Mucosa of descending colon (tissue), 3 donors: ENCODE results near the gene GAGE10. TPM values are rescaled to one million over a fixed set of nuclear protein-coding genes. Genes with fewer than 3 reads are reported as not detected.

Experiments
- ATAC-seq: fragments of 200-7000 bp; cut with Tn5 transposase; one replicate; pipeline ENCODE4 v1.9.1; 2020; ENCODE audit warnings: mild to moderate bottlenecking, moderate library complexity
- DNase-seq, 3 donors: peaks; one replicate each; pipeline ENCODE4 v3.0.0-alpha.2; 2020
- H3K36me3 ChIP-seq: fragments of 200-600 bp; one replicate; pipeline ENCODE4 v1.8.0; 2021; ENCODE audit warnings: low read depth, mild to moderate bottlenecking
- H3K4me1 ChIP-seq: fragments of 200-600 bp; one replicate; pipeline ENCODE4 v1.8.0; 2021; ENCODE audit warnings: low read depth, mild to moderate bottlenecking
- H3K4me3 ChIP-seq: fragments of 200-600 bp; one replicate; pipeline ENCODE4 v1.8.0; 2021; ENCODE audit warnings: mild to moderate bottlenecking
- H3K9me3 ChIP-seq: fragments of 200-600 bp; one replicate; pipeline ENCODE4 v1.8.0; 2021; ENCODE audit warnings: mild to moderate bottlenecking
- CTCF ChIP-seq: fragments of 200-600 bp; IDR thresholded peaks from one replicate; pipeline ENCODE4 v1.8.0; 2022; ENCODE audit warnings: antibody characterized with exemption, mild to moderate bottlenecking
- intact Hi-C, 2 donors: fragments of 100-400 bp; cut with DNase I in 1 of 2; cut with micrococcal nuclease in 1 of 2; formaldehyde crosslinking; loops; one replicate each; pipeline versions ENCODE4 v1.11.0 to v1.11.1; 2022; cut with DNase I, micrococcal nuclease
- total RNA-seq, 3 donors: library from RNA; stranded (reverse); fragmentation: NEBNext Ultra II Directional in 2 of 3; extraction: Animal tissue kit (Norgen Biotek cat#: 25700) in 2 of 3; gene quantifications; one replicate each; pipeline versions ENCODE4 v1.2.1 to v1.2.4, GENCODE V29; 2021 to 2023
- donor health status: DM: no; HTN: no; CAD: no; lungs with moderate emphysema.
- donor health status: DM: no; HTN: no; CAD: no.
- donor health status: DM: no; HTN: yes; CAD: no.

The GAGE10 gene
- total RNA-seq, 3 donors from 2014 or later = not detected

DNA sequence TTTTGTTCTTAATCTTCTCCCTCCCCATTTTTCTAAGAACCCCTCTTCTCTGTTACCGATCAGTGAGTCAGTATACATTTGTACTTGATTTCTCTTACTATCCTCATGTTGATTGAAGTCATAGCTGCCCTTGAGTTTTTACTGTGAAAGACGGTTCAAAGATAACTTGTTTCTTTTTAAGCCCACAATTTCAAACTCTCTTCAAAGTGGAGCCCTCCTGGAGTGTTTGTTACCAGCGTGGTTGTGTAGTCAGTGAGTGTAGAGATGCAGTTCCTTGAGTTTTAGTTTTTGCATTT is 26.0 kb upstream of the GAGE10 start:
- intact Hi-C loops = no loop called here
- no peaks in the 10 kb centered on the region for H3K4me1 ChIP-seq
- no peak overlapping the region for H3K4me3 ChIP-seq
- TF ChIP-seq CTCF = no peak
- H3K36me3 ChIP-seq = no peaks in the 10 kb centered on the region
- H3K9me3 ChIP-seq = no peaks in the 10 kb centered on the region
- DNase-seq = no peak
- ATAC-seq = no peak

DNA sequence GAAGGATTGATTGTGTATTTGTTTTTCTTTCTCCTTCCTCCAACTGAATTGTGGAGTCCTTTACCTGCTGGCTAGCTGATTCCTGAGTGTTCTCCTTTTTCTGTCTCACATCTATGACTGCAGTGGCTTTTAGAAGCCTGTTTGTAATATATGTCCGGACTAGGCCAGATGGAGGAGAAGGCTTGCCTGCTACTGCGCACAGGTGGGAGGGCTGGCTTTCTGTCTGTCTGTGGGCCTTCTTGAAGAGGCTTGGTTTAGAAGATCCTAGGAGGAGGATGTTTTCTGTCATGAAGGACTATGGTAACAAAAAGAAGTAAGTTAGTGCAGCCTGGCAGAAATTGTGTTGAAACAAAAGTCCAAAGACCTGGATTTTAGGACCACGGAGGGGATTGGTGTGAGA is 25.4 kb upstream of the GAGE10 start:
- DNase-seq (no peak), ATAC-seq (no peak)
- Histone ChIP-seq H3K4me1 (no peaks in the 10 kb centered on the region), H3K9me3 (no peaks in the 10 kb centered on the region), H3K36me3 (no peaks in the 10 kb centered on the region), H3K4me3 (no peak overlapping the region)
- intact Hi-C loops = no loop called here
- TF ChIP-seq CTCF = no peak

DNA sequence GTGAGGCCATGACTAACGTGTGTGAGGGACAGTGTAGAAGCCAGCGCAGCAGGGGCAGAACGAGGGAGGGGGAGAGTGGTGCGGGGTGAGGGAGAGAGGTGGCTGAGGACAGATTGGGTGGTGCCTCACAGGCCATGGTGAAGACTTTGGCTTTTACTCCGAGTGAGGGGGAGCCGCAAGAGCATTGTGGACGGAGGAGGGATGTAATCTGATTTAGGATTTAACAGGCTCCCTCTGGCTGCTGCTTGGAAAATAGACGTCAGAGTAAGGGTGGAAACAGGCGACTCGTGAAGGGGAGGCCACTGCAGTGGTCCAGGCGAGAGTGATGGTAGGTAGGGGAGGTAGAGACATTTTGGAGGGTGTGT is 20.8 kb upstream of the GAGE10 start:
- Histone ChIP-seq H3K4me3 (no peak overlapping the region), H3K4me1 (no peaks in the 10 kb centered on the region), H3K9me3 (no peaks in the 10 kb centered on the region), H3K36me3 (no peaks in the 10 kb centered on the region)
- intact Hi-C loops = no loop called here
- TF ChIP-seq CTCF = no peak
- DNase-seq (no peak), ATAC-seq (peak; percentile 41)

- H3K4me3 ChIP-seq = no peak overlapping the region
- no peaks in the 10 kb centered on the region for H3K9me3 ChIP-seq
- no peaks in the 10 kb centered on the region for H3K36me3 ChIP-seq
- ATAC-seq (no peak), DNase-seq (no peak)
- H3K4me1 ChIP-seq = no peaks in the 10 kb centered on the region
- intact Hi-C loops = no loop called here
- TF ChIP-seq CTCF = no peak
Observed at GRCh38 chrX:49284212-49284611, 19.2 kb upstream of the GAGE10 start.

GRCh38 chrX:49286136-49286535 is 17.3 kb upstream of the GAGE10 start:
- Histone ChIP-seq H3K9me3 (no peaks in the 10 kb centered on the region), H3K36me3 (no peaks in the 10 kb centered on the region), H3K4me3 (no peak overlapping the region), H3K4me1 (no peaks in the 10 kb centered on the region)
- TF ChIP-seq CTCF = no peak
- ATAC-seq (no peak), DNase-seq (no peak)
- intact Hi-C loops = no loop called here

DNA sequence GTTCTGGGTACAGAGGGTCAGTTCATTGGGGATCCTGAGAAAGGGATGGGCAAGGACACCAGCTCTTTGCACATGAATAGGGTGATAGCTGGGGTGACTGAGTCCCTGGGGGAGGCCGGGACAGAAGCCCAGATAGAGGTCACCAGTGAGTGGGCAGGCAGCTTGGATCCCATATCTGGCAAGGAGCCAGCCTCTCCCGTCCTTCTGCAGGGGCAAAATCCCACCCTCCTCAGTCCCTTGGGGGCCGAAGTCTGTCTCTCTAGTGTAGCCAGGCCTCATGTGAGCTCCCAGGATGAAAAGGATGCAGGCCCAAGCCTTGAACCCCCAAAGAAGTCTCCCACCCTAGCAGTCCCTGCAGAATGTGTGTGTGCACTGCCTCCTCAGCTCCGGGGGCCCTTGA is 16.9 kb upstream of the GAGE10 start:
- intact Hi-C loops = no loop called here
- no peaks in the 10 kb centered on the region for H3K36me3 ChIP-seq
- no peaks in the 10 kb centered on the region for H3K4me1 ChIP-seq
- no peak for TF ChIP-seq CTCF
- H3K9me3 ChIP-seq = no peaks in the 10 kb centered on the region
- ATAC-seq (no peak), DNase-seq (no peak)
- no peak overlapping the region for H3K4me3 ChIP-seq
